GM12878 (cell line): Measurements from ENCODE around the gene TSPAN10.
A peak's percentile ranks its signal among the peaks of the same experiment; 100 is the strongest.

Experiments
- ASH2L ChIP-seq: fragments of 300-600, 200-600 bp; sonication (generic); IDR thresholded peaks from 2 replicates; pipeline ENCODE4 v1.6.1; 2017; ENCODE audit warnings: low read depth, mild to moderate bottlenecking, borderline replicate concordance
- CEBPZ ChIP-seq: fragments of 150-350 bp; IDR thresholded peaks from 2 replicates; pipeline ENCODE4 v1.6.1; 2016; ENCODE audit warnings: low read depth, low read length
- EZH2 ChIP-seq: IDR thresholded peaks from 2 replicates; pipeline ENCODE4 v1.6.1; 2012; ENCODE audit warnings: low read depth, mild to moderate bottlenecking, control low read depth, inconsistent platforms, low read length, borderline replicate concordance; ENCODE audit not compliant: control insufficient read depth
- NRF1 ChIP-seq: conservative IDR thresholded peaks from 2 replicates; pipeline ENCODE4 v1.6.1; 2011; ENCODE audit warnings: mild to moderate bottlenecking, low read depth, low read length, improper control_type of control experiment
- POLR2A ChIP-seq: IDR thresholded peaks from 2 replicates; pipeline ENCODE4 v1.6.1; 2011; ENCODE audit warnings: low read depth, mild to moderate bottlenecking, low read length
- SP1 ChIP-seq: IDR thresholded peaks from one replicate; pipeline ENCODE4 v1.6.1; 2011; ENCODE audit warnings: low read depth, low read length
- ZNF274 ChIP-seq: IDR thresholded peaks from one replicate; pipeline ENCODE4 v1.8.0; 2011; ENCODE audit not compliant: insufficient read length, insufficient read depth
- TF ChIP-seq, protein P1 (sequence below), 3 experiments: IDR thresholded peaks in 2 of 3; conservative IDR thresholded peaks in 1 of 3; 2 replicates each; pipeline ENCODE4 v1.5.1; 2011; ENCODE audit warnings: low read depth in 3 of 3, low read length in 3 of 3, mild to moderate bottlenecking in 3 of 3, control low read depth in 2 of 3, moderate library complexity in 2 of 3, inconsistent platforms in 1 of 3, mixed read lengths in 1 of 3; ENCODE audit not compliant: control insufficient read depth in 2 of 3, insufficient read depth in 1 of 3; ENCODE audit errors: extremely low read depth in 1 of 3

GRCh38 chr17:81695801-81696200 is 58.8 kb downstream of the TSPAN10 start:
- no peak for TF ChIP-seq ZNF274
- TF ChIP-seq SP1 = no peak
- TF ChIP-seq POLR2A = peak; percentile 46; the same call in 1 of the 2 replicates
- TF ChIP-seq NRF1 = no peak
- TF ChIP-seq, protein P1, sequence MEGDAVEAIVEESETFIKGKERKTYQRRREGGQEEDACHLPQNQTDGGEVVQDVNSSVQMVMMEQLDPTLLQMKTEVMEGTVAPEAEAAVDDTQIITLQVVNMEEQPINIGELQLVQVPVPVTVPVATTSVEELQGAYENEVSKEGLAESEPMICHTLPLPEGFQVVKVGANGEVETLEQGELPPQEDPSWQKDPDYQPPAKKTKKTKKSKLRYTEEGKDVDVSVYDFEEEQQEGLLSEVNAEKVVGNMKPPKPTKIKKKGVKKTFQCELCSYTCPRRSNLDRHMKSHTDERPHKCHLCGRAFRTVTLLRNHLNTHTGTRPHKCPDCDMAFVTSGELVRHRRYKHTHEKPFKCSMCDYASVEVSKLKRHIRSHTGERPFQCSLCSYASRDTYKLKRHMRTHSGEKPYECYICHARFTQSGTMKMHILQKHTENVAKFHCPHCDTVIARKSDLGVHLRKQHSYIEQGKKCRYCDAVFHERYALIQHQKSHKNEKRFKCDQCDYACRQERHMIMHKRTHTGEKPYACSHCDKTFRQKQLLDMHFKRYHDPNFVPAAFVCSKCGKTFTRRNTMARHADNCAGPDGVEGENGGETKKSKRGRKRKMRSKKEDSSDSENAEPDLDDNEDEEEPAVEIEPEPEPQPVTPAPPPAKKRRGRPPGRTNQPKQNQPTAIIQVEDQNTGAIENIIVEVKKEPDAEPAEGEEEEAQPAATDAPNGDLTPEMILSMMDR (IDR thresholded peaks at IDR 0.05 in 2 of 3, conservative IDR thresholded peaks at IDR 0.05 in 1 of 3; ENCODE audit: control insufficient read depth in 2 of 3, extremely low read depth in 1 of 3, insufficient read depth in 1 of 3, low read depth in 3 of 3, low read length in 3 of 3) = no peak
- TF ChIP-seq ASH2L = no peak
- TF ChIP-seq EZH2 = no peak
- TF ChIP-seq CEBPZ = no peak
